Pancreas (tissue), 10 donors: ENCODE measurements around the gene CELF6. TPM values are rescaled to one million over a fixed set of nuclear protein-coding genes. Genes with fewer than 3 reads are reported as not detected.

Experiments
- ATAC-seq, 4 donors: fragments of 200-7000 bp; cut with Tn5 transposase; one replicate each; pipeline versions ENCODE4 v1.8.0 to v1.9.1; 2020; ENCODE audit warnings: mild to moderate bottlenecking in 4 of 4, moderate library complexity in 4 of 4
- DNase-seq, 6 donors: peaks; one replicate each; pipeline ENCODE4 v3.0.0-alpha.2; 2020
- FAIRE-seq: peaks from 2 replicates; lab custom pipeline; 2012; peaks lifted over from hg19 to GRCh38; lab: Jason Lieb, UNC
- H3K27ac ChIP-seq, 4 donors: fragments of 200-600 bp; sonication (generic); 1 replicate in 3 of 4; 2 replicates in 1 of 4; pipeline versions ENCODE4 v1.5.0 to v1.8.0; 2020
- H3K27me3 ChIP-seq, 4 donors: fragments of 200-600 bp; one replicate each; pipeline ENCODE4 v1.8.0; 2021
- H3K36me3 ChIP-seq, 3 donors: fragments of 200-600 bp; sonication (generic) in 1 of 3; one replicate each; pipeline versions ENCODE4 v1.5.0 to v1.8.0; 2020 to 2021
- H3K4me1 ChIP-seq, 3 donors: fragments of 200-600 bp; one replicate each; pipeline ENCODE4 v1.8.0; 2021
- H3K4me3 ChIP-seq, 4 donors: fragments of 200-600 bp; sonication (generic) in 2 of 4; one replicate each; pipeline versions ENCODE4 v1.5.0 to v1.8.0; 2020 to 2021
- H3K9me3 ChIP-seq, 4 donors: fragments of 200-600 bp; one replicate each; pipeline ENCODE4 v1.8.0; 2021
- CTCF ChIP-seq, 4 donors: fragments of 200-600 bp; sonication (generic) in 3 of 4; IDR thresholded peaks; one replicate each; pipeline versions ENCODE4 v1.5.0 to v1.8.0; 2021; ENCODE audit warnings: antibody characterized with exemption in 4 of 4
- WGBS, 2 donors: extraction: QIAGEN DNeasy Blood & Tissue Kit; methylation state at CpG; one replicate each; pipeline ENCODE4 v1.1.7; 2013; 5-methylcytosine and 5-hydroxymethylcytosine counted together
- intact Hi-C, 3 donors: fragments of 100-400 bp; cut with DNase I; formaldehyde crosslinking; loops; one replicate each; pipeline versions ENCODE4 v1.11.1 to v1.14.2; 2022
- polyA plus RNA-seq, 2 donors: library from polyadenylated mRNA; stranded (reverse); fragments of 200-250 nt; gene quantifications; one replicate each; pipeline ENCODE4 v1.2.3, GENCODE V29; 2013
- total RNA-seq, 6 donors: library from RNA; stranded (reverse); fragmentation: NEBNext Ultra II Directional in 4 of 6; extraction: Animal tissue kit (Norgen Biotek cat#: 25700) in 4 of 6; gene quantifications; one replicate each; pipeline versions ENCODE4 v1.2.1 to v1.2.4, GENCODE V29; 2021 to 2023
- donor health status: healthy with polysubstance abuse.
- donor health status: DM: no; HTN: no; CAD: no; lungs with moderate emphysema.
- donor health status: DM: no; HTN: no; CAD: no.
- donor health status: control.
- donor health status: control.
- donor health status: Bipolar disorder and iron deficiency.
- donor health status: DM: yes; HTN: yes; CAD: no.
- donor health status: DM: no; HTN: no; CAD: no.
- donor health status: DM: no; HTN: no; CAD: no.
- donor health status: DM: yes; HTN: yes; CAD: no.

Gene CELF6
- total and polyA plus RNA-seq, 8 donors = 0.25 to 13.6 (median 0.79) TPM

GRCh38 chr15:72339777-72340177 is 19.8 kb upstream of the CELF6 start:
- intact Hi-C loops = no loop called here
- Histone ChIP-seq H3K27ac (no peak overlapping the region), H3K4me3 (no peak overlapping the region), H3K27me3 (no peaks in the 10 kb centered on the region), H3K9me3 (no peaks in the 10 kb centered on the region), H3K4me1 (no peaks in the 10 kb centered on the region), H3K36me3 (peaks cover 0 to 4% (median 0%) of the 10 kb centered on the region in 3 donors)
- TF ChIP-seq CTCF (IDR thresholded peaks at IDR 0.05) = no peak
- FAIRE-seq (no peak), ATAC-seq (peak in 3 of 4 donors; percentile 40 to 77 (median 44)), DNase-seq (no peak)
- 77 to 87% methylated on average over 3 of the region's 3 CpGs for WGBS, 2 donors

DNA sequence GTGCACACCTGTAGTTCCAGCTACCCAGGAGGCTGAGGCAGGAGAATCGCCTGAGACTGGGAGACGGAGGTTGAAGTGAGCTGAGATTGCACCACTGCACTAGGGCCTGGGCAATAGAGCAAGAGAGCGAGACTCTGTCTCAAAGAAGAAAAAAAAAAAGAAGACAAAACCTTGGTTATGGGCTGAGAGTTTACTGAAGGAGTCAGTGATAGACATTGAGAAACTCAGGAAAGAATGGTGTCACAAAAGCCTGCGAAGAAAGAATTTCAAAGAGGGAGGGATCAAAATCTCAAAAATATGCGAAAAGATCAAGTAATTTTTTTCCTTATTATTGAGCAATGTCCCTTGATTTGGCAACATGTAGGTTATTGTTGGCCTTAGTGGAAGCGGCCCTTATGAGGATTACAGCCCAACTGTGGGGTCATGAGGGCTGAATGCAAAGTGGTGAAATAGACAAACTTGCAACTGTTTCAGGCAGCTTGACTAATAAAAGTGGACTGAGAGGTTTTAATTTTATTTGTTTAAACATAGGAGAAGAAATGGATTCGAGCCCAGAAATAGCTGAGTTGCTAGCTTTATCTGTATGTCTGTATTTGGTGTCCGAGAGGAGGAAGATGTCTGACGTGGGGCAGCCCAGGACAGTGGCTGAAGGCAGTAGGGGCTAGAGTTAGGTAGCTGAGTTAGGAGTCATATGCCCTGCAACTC is 18.8 kb upstream of the CELF6 start:
- H3K9me3 ChIP-seq = no peaks in the 10 kb centered on the region
- H3K27ac ChIP-seq = no peak overlapping the region
- no peak for FAIRE-seq
- no peak for DNase-seq
- WGBS, 2 donors = 89% methylated on average over 9 of the region's 9 CpGs
- no peaks in the 10 kb centered on the region for H3K27me3 ChIP-seq
- no peaks in the 10 kb centered on the region for H3K4me1 ChIP-seq
- TF ChIP-seq CTCF (IDR thresholded peaks at IDR 0.05) = no peak
- no peaks in the 10 kb centered on the region for H3K36me3 ChIP-seq
- intact Hi-C loops = no loop called here
- ATAC-seq = peak in 1 of 4 donors; percentile 72
- no peak overlapping the region for H3K4me3 ChIP-seq

GRCh38 chr15:72338148-72338547 is 18.2 kb upstream of the CELF6 start:
- FAIRE-seq (no peak), DNase-seq (no peak), ATAC-seq (no peak)
- Histone ChIP-seq H3K9me3 (no peaks in the 10 kb centered on the region), H3K4me1 (no peaks in the 10 kb centered on the region), H3K27ac (no peak overlapping the region), H3K27me3 (no peaks in the 10 kb centered on the region), H3K36me3 (no peaks in the 10 kb centered on the region), H3K4me3 (no peak overlapping the region)
- WGBS, 2 donors = 95% methylated on average over 2 of the region's 2 CpGs
- no peak for TF ChIP-seq CTCF (IDR thresholded peaks at IDR 0.05)
- intact Hi-C loops = no loop called here

- Histone ChIP-seq H3K9me3 (no peaks in the 10 kb centered on the region), H3K27me3 (no peaks in the 10 kb centered on the region), H3K27ac (no peak overlapping the region), H3K36me3 (no peaks in the 10 kb centered on the region), H3K4me1 (no peaks in the 10 kb centered on the region), H3K4me3 (no peak overlapping the region)
- intact Hi-C loops = no loop called here
- no peak for FAIRE-seq
- no peak for TF ChIP-seq CTCF (IDR thresholded peaks at IDR 0.05)
- 71 to 82% methylated on average over 2 of the region's 2 CpGs for WGBS, 2 donors
- DNase-seq = no peak
- ATAC-seq = no peak
Observed at GRCh38 chr15:72334842-72335241, 14.9 kb upstream of the CELF6 start.

- FAIRE-seq = no peak
- no peak overlapping the region for H3K4me3 ChIP-seq
- no peak for TF ChIP-seq CTCF (IDR thresholded peaks at IDR 0.05)
- H3K27ac ChIP-seq = no peak overlapping the region
- intact Hi-C loops = no loop called here
- 87 to 92% methylated on average over 3 of the region's 3 CpGs for WGBS, 2 donors
- H3K36me3 ChIP-seq = peaks cover 0 to 5% (median 0%) of the 10 kb centered on the region in 3 donors
- DNase-seq = no peak
- H3K4me1 ChIP-seq = no peaks in the 10 kb centered on the region
- H3K9me3 ChIP-seq = no peaks in the 10 kb centered on the region
- ATAC-seq = no peak
- no peaks in the 10 kb centered on the region for H3K27me3 ChIP-seq
Observed at GRCh38 chr15:72331021-72331420, 11.1 kb upstream of the CELF6 start.
